AG20443 (cell line): ENCODE data around the gene LHFPL5.

ENCODE experiments used
- DNase-seq: peaks from one replicate; pipeline ENCODE4 v3.0.0; 2012; ENCODE audit warnings: low spot score, mixed read lengths

The LHFPL5 gene

DNA sequence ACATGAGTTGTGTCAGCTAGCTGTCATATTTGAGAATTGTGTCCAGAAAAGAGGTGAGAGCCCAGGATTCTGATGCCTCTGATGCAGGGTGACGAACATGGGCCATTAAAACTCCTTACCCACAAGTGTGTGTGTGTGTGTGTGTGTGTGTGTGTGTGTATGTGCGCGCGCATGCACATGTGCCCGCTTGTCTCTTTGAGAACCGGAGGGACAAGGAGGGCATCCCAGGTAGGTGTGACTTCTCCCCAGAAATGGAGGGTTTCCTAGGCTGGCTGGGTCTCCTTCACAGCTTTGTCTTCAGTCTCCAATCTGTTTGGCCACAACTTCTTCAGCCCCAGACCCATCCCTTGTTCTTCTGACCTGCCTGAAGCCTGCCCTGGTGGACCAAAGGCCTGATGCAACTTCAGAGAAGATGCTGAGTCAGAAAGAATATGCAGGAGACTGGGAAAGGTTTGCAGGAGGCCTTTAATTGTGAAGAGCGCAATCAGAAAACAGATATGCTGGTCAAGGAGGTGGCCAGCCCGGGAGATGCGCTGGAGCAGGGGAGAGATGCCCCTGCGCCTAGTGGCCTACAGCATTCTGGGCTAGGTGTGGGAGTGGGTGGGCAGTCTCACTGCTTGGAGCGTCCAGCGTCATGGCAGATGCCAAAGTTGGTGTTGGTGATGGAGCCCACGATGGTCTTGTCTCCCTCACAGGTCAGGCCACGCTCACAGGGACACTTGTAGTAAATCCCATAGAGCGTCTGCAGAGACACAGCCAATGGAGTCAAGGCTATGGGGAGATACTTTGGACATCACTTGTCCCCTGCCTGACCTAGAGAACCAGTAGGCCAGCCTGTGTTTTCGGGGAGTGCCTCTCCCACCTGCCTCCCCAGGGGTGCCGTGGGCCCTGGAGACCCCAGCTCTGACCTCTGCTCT lies 10.4 kb upstream of the LHFPL5 start:
- no peak for DNase-seq

- no peak for DNase-seq
Observed at GRCh38 chr6:35795453-35796071, 9.6 kb upstream of the LHFPL5 start.

- no peak for DNase-seq
Observed at GRCh38 chr6:35796236-35796635, 8.9 kb upstream of the LHFPL5 start.

DNA sequence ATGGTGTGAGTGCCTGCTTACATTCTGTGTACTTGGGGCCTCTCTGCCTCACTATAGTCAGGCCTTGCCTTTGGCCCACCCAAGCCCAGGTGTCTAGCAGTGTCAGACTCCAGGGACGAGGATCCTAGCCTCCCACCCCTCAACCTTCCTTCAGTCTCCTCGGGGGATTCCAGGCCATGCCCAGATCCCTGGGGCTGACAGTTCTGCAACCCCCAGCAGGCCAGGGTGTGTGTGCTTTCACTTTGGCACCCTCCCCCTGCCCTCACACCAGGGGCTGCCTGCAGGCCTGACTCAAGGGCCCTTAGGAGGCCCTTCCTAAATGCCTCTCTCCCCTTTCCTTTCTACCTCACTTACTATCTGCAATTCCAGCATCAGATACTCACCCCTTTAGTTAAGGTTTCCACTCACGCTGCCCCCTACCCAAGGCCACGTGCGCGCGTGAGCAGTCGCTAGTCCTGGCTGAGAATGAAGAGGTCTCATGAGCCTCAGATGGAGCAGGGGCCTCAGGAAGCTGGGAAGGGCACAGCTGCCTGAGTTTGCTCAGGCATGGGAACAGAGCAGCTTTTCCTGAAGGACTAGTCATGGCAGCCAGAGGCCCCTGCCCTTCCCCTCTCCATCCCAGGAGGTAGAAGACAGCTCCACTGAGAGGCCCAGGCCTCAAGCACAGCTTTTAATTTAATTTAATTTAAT lies 7.2 kb upstream of the LHFPL5 start:
- DNase-seq, result no peak

- DNase-seq, result no peak
Observed at GRCh38 chr6:35798706-35799105, 6.4 kb upstream of the LHFPL5 start.

DNA sequence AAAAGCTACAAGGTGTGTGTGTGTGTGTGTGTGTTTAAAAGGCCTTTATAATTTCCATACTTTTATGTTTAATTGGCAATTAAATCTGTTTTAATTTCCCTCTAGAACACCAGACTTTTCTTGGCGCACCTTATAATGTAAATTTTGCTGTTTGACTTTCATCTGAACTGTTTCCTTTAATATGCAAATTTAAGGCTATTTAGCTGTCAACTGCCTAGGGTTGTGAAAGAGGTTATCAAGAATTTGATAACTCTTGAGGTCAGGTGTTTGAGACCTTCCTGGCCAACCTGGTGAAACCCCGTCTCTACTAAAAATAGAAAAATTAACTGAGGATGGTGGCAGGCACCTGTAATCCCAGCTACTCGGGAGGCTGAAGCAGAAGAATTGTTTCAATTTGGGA lies 4.0 kb upstream of the LHFPL5 start:
- no peak for DNase-seq

DNA sequence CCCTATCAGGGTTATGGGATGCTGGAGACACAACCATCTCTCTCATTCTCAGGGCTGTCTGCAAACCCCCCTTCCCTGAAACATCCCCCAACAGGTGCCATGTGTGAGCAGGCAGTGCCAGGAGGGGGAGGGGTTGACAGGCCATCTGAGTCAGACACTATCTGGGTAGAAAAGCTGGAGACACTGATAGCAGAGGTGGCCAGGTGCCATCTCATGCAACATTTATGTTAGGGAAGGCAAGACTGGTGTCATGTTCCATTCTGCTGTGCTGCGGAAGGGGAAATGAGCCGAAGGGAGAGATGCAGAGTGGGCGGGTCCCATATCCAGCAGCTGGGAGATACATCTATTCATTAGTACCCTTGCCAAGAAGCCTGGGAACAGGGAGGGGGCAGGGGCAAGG lies 3.5 kb downstream of the LHFPL5 start:
- DNase-seq, result no peak

DNA sequence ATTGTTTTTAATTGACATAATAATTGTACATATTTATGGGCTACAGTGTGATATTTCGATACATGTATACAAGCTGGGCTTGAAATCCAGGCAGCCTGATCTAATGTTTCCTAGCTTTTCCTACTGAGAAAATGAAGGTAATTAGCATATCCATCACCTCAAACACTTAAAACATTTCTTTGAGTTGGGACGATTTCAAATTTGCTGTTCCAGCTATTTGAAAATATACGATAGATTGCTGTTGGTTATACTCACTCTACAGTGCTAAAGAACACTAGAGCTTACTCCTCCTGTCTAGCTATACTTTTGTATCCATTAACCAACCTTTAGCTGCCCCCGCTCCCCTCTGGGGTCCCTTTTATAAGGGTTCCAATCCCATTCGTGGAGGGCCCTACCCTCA lies 4.7 kb downstream of the LHFPL5 start:
- no peak for DNase-seq

- DNase-seq, result no peak
Observed at GRCh38 chr6:35810971-35811698, 6.0 kb downstream of the LHFPL5 start.

- DNase-seq, result no peak
Observed at GRCh38 chr6:35811699-35811995, 6.5 kb downstream of the LHFPL5 start.

- DNase-seq, result no peak
Observed at GRCh38 chr6:35817515-35817914, 12.4 kb downstream of the LHFPL5 start.

DNA sequence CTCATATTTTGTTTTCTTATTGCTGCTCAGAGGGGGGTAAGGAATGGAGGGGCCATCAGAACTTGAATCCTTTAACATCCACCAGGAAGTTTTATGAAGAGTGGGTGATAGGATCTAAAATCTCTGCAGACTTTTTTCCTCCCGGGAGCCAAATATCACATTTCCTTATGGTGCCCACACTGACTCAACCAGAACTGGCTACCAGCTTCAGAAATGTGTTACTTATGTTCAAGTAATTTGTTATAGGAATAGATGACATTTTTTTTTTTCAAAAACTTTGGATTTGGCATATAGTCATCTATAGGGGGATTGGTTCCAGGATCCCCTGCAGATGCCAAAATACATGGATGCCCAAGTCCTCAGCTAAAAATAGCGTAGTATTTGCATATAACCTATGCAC lies 18.4 kb downstream of the LHFPL5 start:
- DNase-seq, result no peak

- DNase-seq, result no peak
Observed at GRCh38 chr6:35824552-35825192, 19.5 kb downstream of the LHFPL5 start.

GRCh38 chr6:35829306-35829705 lies 24.2 kb downstream of the LHFPL5 start:
- DNase-seq, result no peak

- DNase-seq, result no peak
Observed at GRCh38 chr6:35831257-35832007, 26.3 kb downstream of the LHFPL5 start.

DNA sequence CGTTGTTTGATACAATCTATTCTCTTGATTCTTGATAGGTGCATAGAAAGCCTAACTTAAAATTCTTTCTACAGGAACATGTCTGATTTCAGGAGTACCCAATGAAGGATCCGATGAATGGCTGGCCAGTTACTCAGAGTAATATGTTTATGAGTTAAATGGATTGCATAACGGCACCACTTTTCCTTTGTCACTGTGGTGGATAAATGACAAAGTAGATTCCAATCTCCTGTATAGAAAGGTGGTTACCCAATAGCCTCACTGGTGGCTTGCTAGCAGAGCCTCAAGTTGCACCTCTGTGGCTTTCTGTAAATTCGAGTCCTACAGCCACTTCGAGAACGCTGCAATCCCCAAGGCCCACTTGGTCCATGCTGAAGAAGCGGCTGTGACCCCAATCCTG lies 28.4 kb downstream of the LHFPL5 start:
- DNase-seq, result no peak

DNA sequence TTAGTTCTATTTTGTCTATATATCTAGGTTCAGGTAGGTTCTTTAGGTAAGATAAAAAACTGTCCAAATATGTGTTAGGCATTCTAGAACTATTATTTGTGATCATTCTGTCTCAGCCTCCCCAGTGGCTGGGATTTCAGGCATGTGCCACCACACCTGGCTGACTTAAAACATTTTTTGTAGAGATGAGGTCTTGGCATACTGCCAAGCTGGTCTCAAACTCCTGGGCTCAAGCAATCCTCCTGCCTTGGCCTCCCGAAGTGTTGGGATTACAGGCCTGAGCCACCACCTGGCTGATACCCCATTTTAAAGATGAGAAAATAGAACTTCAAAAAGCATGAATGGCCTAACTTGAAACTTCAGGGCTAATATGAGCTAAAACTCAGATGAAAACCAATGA lies 33.9 kb downstream of the LHFPL5 start:
- DNase-seq, result no peak

DNA sequence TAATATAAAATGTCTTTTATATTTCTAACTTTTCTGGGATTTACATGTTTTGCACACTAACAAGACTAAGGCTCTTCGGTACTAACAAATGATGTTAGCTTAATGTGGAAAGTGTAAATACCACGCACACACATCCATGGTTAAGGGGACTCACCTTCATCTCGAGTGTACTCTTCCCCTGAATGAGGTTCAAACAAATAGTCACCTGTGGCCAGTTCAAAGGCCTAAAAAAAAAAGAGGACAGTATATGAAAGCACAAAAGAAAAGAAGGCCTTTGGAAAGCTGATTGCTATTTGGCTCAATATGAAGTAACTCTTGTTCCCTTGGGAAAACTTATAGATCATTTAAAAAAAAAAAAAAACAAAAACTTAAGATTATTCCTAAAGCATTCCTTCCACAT lies 37.2 kb downstream of the LHFPL5 start:
- no peak for DNase-seq

- no peak for DNase-seq
Observed at GRCh38 chr6:35844290-35844689, 39.1 kb downstream of the LHFPL5 start.

GRCh38 chr6:35850208-35850607 lies 45.1 kb downstream of the LHFPL5 start:
- no peak for DNase-seq

GRCh38 chr6:35852994-35853393 lies 47.8 kb downstream of the LHFPL5 start:
- no peak for DNase-seq
